Common myeloid progenitor, CD34-positive (primary cell): ENCODE data around the gene WFDC1.

Source experiments
- CTCF ChIA-PET: fragments of 350-600 bp; sonication (Branson Sonifier 250); formaldehyde crosslinking; loops from one replicate; lab custom pipeline; 2021; ENCODE audit warnings: antibody characterized with exemption; lab: Charles Lee
- POLR2A ChIA-PET: fragments of 350-600 bp; sonication (Branson Sonifier 250); formaldehyde crosslinking; loops from one replicate; lab custom pipeline; 2021; ENCODE audit warnings: antibody characterized with exemption; lab: Charles Lee
- DNase-seq, 3 donors: peaks; one replicate each; pipeline versions ENCODE4 v3.0.0 to v3.0.0-alpha.2; 2013
- H3K27ac ChIP-seq, 2 experiments: 1 replicate in 1 of 2; 2 replicates in 1 of 2; pipeline ENCODE4 v1.7.0; 2013; ENCODE audit warnings: inconsistent platforms in 2 of 2, low read length in 2 of 2, mild to moderate bottlenecking in 2 of 2, low read depth in 1 of 2, moderate library complexity in 1 of 2; ENCODE audit not compliant: severe bottlenecking in 2 of 2, insufficient read depth in 1 of 2, poor library complexity in 1 of 2
- H3K27me3 ChIP-seq, 5 experiments: replicated peaks in 2 of 5; 1 replicate in 3 of 5; 2 replicates in 2 of 5; pipeline versions ENCODE4 v1.6.1 to v1.7.0; 2013; ENCODE audit warnings: low read length in 4 of 5, mild to moderate bottlenecking in 2 of 5, moderate library complexity in 2 of 5, inconsistent platforms in 1 of 5; ENCODE audit not compliant: insufficient read depth in 5 of 5, control insufficient read depth in 4 of 5
- H3K36me3 ChIP-seq, 4 experiments: 1 replicate in 2 of 4; 2 replicates in 2 of 4; pipeline versions ENCODE4 v1.6.1 to v1.7.0; 2013; ENCODE audit warnings: low read length in 3 of 4, control low read depth in 1 of 4, mild to moderate bottlenecking in 1 of 4; ENCODE audit not compliant: control insufficient read depth in 4 of 4, insufficient read depth in 4 of 4
- H3K4me1 ChIP-seq, 4 experiments: 1 replicate in 3 of 4; 2 replicates in 1 of 4; pipeline versions ENCODE4 v1.6.1 to v1.7.1; 2013; ENCODE audit warnings: low read length in 3 of 4, mild to moderate bottlenecking in 3 of 4, control low read depth in 1 of 4, inconsistent platforms in 1 of 4, moderate library complexity in 1 of 4; ENCODE audit not compliant: control insufficient read depth in 4 of 4, insufficient read depth in 4 of 4; ENCODE audit errors: control extremely low read depth in 1 of 4
- H3K4me3 ChIP-seq, 7 experiments: 1 replicate in 4 of 7; 2 replicates in 3 of 7; pipeline versions ENCODE4 v1.5.1 to v1.7.0; 2013; ENCODE audit warnings: mild to moderate bottlenecking in 7 of 7, low read length in 6 of 7, moderate library complexity in 6 of 7, inconsistent platforms in 2 of 7, low read depth in 2 of 7, control low read depth in 1 of 7; ENCODE audit not compliant: insufficient read depth in 4 of 7, control insufficient read depth in 1 of 7; ENCODE audit errors: extremely low read depth in 1 of 7
- H3K9me3 ChIP-seq, 5 experiments: 1 replicate in 4 of 5; 2 replicates in 1 of 5; pipeline versions ENCODE4 v1.6.1 to v1.7.1; 2013; ENCODE audit warnings: low read length in 4 of 5, mild to moderate bottlenecking in 2 of 5, inconsistent platforms in 1 of 5, low read depth in 1 of 5, moderate library complexity in 1 of 5; ENCODE audit not compliant: control insufficient read depth in 4 of 5, insufficient read depth in 2 of 5; ENCODE audit errors: control extremely low read depth in 1 of 5
- WGBS: methylation state at CpG from one replicate; pipeline ENCODE4 v1.1.5; 2013; ENCODE audit not compliant: insufficient coverage; 5-methylcytosine and 5-hydroxymethylcytosine counted together

The WFDC1 gene

GRCh38 chr16:84329843-84330684 lies 35.4 kb downstream of the WFDC1 start:
- H3K27me3 ChIP-seq: no peaks in the 10 kb centered on the region
- WGBS: 97% methylated on average over 16 of the region's 18 CpGs
- no peaks in the 10 kb centered on the region for H3K36me3 ChIP-seq
- peaks cover 0 to 3% (median 0%) of the 10 kb centered on the region in 5 experiments for H3K9me3 ChIP-seq
- CTCF ChIA-PET: interaction anchor here (1.0 kb wide), 1 partner anchor 359 kb away, joined by 3 read pairs; no protein-coding TSS in a partner anchor
- no peak overlapping the region for H3K4me3 ChIP-seq
- H3K27ac ChIP-seq: no peak overlapping the region
- DNase-seq: no peak
- POLR2A ChIA-PET: no interaction called here
- H3K4me1 ChIP-seq: no peaks in the 10 kb centered on the region

- Histone ChIP-seq H3K9me3 (peaks cover 0 to 5% (median 0%) of the 10 kb centered on the region in 5 experiments), H3K27ac (no peak overlapping the region), H3K27me3 (no peaks in the 10 kb centered on the region), H3K4me1 (no peaks in the 10 kb centered on the region), H3K36me3 (no peaks in the 10 kb centered on the region), H3K4me3 (no peak overlapping the region)
- POLR2A ChIA-PET: no interaction called here
- no peak for DNase-seq
- CTCF ChIA-PET: no interaction called here
- 100% methylated on average over 5 of the region's 5 CpGs for WGBS
Measured at GRCh38 chr16:84330685-84331050, 36.0 kb downstream of the WFDC1 start.

- H3K4me3 ChIP-seq: no peak overlapping the region
- ChIA-PET CTCF (no interaction called here), POLR2A (no interaction called here)
- WGBS: 92% methylated on average over 17 of the region's 17 CpGs
- H3K4me1 ChIP-seq: no peaks in the 10 kb centered on the region
- no peaks in the 10 kb centered on the region for H3K27me3 ChIP-seq
- DNase-seq: no peak
- peaks cover 0 to 14% (median 1%) of the 10 kb centered on the region in 5 experiments for H3K9me3 ChIP-seq
- no peaks in the 10 kb centered on the region for H3K36me3 ChIP-seq
- H3K27ac ChIP-seq: no peak overlapping the region
Measured at GRCh38 chr16:84331998-84332780, 37.5 kb downstream of the WFDC1 start.

GRCh38 chr16:84332975-84333684 lies 38.5 kb downstream of the WFDC1 start:
- H3K27ac ChIP-seq: no peak overlapping the region
- H3K36me3 ChIP-seq: no peaks in the 10 kb centered on the region
- no peaks in the 10 kb centered on the region for H3K27me3 ChIP-seq
- no peaks in the 10 kb centered on the region for H3K4me1 ChIP-seq
- CTCF ChIA-PET: no interaction called here
- H3K9me3 ChIP-seq: peaks cover 0 to 18% (median 3%) of the 10 kb centered on the region in 5 experiments
- 78% methylated on average over 10 of the region's 10 CpGs for WGBS
- no peak overlapping the region for H3K4me3 ChIP-seq
- no peak for DNase-seq
- POLR2A ChIA-PET: no interaction called here

GRCh38 chr16:84334058-84334457 lies 39.4 kb downstream of the WFDC1 start:
- Histone ChIP-seq H3K27ac (no peak overlapping the region), H3K4me3 (no peak overlapping the region), H3K9me3 (peaks cover 0 to 18% (median 3%) of the 10 kb centered on the region in 5 experiments), H3K4me1 (no peaks in the 10 kb centered on the region), H3K36me3 (no peaks in the 10 kb centered on the region), H3K27me3 (peaks cover 0 to under 1% (median 0%) of the 10 kb centered on the region in 5 experiments)
- POLR2A ChIA-PET: no interaction called here
- CTCF ChIA-PET: no interaction called here
- 100% methylated on average over 3 of the region's 3 CpGs for WGBS
- no peak for DNase-seq

GRCh38 chr16:84334482-84334881 lies 39.8 kb downstream of the WFDC1 start:
- Histone ChIP-seq H3K4me3 (no peak overlapping the region), H3K4me1 (no peaks in the 10 kb centered on the region), H3K9me3 (peaks cover 0 to 18% (median 3%) of the 10 kb centered on the region in 5 experiments), H3K27me3 (peaks cover 0 to 4% (median 0%) of the 10 kb centered on the region in 5 experiments), H3K27ac (no peak overlapping the region), H3K36me3 (no peaks in the 10 kb centered on the region)
- POLR2A ChIA-PET: no interaction called here
- DNase-seq: no peak
- CTCF ChIA-PET: no interaction called here
- no CpG with 5 or more reads among the region's 1 CpG for WGBS
